Peyer's patch (tissue), 4 donors: ENCODE measurements around the gene CDK19.

ENCODE experiments used
- POLR2A ChIP-seq, 2 donors: fragments of 450-650 bp; IDR thresholded peaks; one replicate each; pipeline ENCODE4 v1.5.1; 2017; ENCODE audit warnings: antibody characterized with exemption in 2 of 2, mild to moderate bottlenecking in 2 of 2, moderate library complexity in 2 of 2
- TF ChIP-seq, protein P1 (sequence below), 6 experiments: fragments of 450-650 bp in 4 of 6; fragments of 200-600 bp in 2 of 6; sonication (generic) in 1 of 6; IDR thresholded peaks; one replicate each; pipeline ENCODE4 v1.5.1; 2017 to 2019; ENCODE audit warnings: antibody characterized with exemption in 6 of 6, mild to moderate bottlenecking in 3 of 6, moderate library complexity in 1 of 6

DNA sequence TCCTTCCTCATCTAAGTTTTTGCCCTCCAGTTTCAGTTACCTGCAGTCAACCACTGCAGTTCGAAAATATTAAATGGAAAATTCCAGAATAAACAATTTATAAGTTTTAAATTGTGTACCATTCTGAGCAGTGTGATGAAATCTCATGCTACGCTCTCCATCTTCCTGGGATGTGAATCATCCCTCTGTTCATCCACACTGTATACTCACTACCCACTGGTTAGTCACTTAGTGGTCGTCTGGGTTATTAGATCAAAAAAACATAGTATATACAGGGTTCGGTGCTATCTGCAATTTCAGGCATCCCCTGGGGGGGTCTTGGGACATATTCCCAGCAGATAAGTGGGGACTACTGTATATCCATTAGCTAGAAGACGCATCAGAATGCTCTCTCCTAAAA lies 186.9 kb downstream of the CDK19 start:
- TF ChIP-seq POLR2A (IDR thresholded peaks at IDR 0.05): no peak
- TF ChIP-seq, protein P1, sequence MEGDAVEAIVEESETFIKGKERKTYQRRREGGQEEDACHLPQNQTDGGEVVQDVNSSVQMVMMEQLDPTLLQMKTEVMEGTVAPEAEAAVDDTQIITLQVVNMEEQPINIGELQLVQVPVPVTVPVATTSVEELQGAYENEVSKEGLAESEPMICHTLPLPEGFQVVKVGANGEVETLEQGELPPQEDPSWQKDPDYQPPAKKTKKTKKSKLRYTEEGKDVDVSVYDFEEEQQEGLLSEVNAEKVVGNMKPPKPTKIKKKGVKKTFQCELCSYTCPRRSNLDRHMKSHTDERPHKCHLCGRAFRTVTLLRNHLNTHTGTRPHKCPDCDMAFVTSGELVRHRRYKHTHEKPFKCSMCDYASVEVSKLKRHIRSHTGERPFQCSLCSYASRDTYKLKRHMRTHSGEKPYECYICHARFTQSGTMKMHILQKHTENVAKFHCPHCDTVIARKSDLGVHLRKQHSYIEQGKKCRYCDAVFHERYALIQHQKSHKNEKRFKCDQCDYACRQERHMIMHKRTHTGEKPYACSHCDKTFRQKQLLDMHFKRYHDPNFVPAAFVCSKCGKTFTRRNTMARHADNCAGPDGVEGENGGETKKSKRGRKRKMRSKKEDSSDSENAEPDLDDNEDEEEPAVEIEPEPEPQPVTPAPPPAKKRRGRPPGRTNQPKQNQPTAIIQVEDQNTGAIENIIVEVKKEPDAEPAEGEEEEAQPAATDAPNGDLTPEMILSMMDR (IDR thresholded peaks at IDR 0.05): no peak
